ENCODE results near the gene DYDC2.

- TF ChIP-seq POLR2A (IDR thresholded peaks at IDR 0.05; ENCODE audit: low read depth, low read length) = no peak
- TF ChIP-seq CEBPB (IDR thresholded peaks at IDR 0.05; ENCODE audit: low read depth, low read length) = no peak
- no peak for TF ChIP-seq CTCF (conservative IDR thresholded peaks at IDR 0.05; ENCODE audit: low read depth, low read length)
- no peak for TF ChIP-seq FOS (IDR thresholded peaks at IDR 0.05; ENCODE audit: low read depth, low read length)
- no peak for TF ChIP-seq SMC3 (IDR thresholded peaks at IDR 0.05; ENCODE audit: low read depth, low read length)
- TF ChIP-seq MAZ (IDR thresholded peaks at IDR 0.05; ENCODE audit: borderline replicate concordance, low read depth, low read length) = no peak
- TF ChIP-seq RFX5 (IDR thresholded peaks at IDR 0.05; ENCODE audit: low read depth, low read length) = no peak
- TF ChIP-seq RAD21 (IDR thresholded peaks at IDR 0.05; ENCODE audit: low read length) = no peak
- TF ChIP-seq USF2 (IDR thresholded peaks at IDR 0.05; ENCODE audit: low read depth, low read length) = no peak
- no peak for TF ChIP-seq MAFK (IDR thresholded peaks at IDR 0.05; ENCODE audit: low read depth, low read length)
- no peak for TF ChIP-seq CHD1 (IDR thresholded peaks at IDR 0.05; ENCODE audit: low read depth, low read length)
- TF ChIP-seq MXI1 (IDR thresholded peaks at IDR 0.05; ENCODE audit: borderline replicate concordance, low read depth, low read length) = no peak
Observed at GRCh38 chr10:80333983-80334382, 22.6 kb upstream of the DYDC2 start.
